CD4-positive, alpha-beta T cell treated with Interleukin-4 for 1 hour (primary cell): ENCODE measurements around the gene HMX3.

Source experiments
- DNase-seq, 2 donors: peaks; one replicate each; pipeline ENCODE4 v3.0.0-alpha.2; 2020 to 2022

The HMX3 gene

GRCh38 chr10:123180101-123181090, 44.6 kb downstream of the HMX3 start:
- no peak for DNase-seq

- DNase-seq = no peak
These were observed 48.0 kb downstream of the HMX3 start for GRCh38 chr10:123183724-123184123.

GRCh38 chr10:123187781-123188180, 52.0 kb downstream of the HMX3 start:
- no peak for DNase-seq
